HG02588 (cell line): ENCODE results near the gene RESF1.

Experiments
- ATAC-seq: cut with Tn5 transposase; IDR thresholded peaks from one replicate; pipeline ENCODE4 v1.9.1; 2021; ENCODE audit warnings: mild to moderate bottlenecking, moderate library complexity; ENCODE audit not compliant: unreplicated experiment

RESF1 gene

DNA sequence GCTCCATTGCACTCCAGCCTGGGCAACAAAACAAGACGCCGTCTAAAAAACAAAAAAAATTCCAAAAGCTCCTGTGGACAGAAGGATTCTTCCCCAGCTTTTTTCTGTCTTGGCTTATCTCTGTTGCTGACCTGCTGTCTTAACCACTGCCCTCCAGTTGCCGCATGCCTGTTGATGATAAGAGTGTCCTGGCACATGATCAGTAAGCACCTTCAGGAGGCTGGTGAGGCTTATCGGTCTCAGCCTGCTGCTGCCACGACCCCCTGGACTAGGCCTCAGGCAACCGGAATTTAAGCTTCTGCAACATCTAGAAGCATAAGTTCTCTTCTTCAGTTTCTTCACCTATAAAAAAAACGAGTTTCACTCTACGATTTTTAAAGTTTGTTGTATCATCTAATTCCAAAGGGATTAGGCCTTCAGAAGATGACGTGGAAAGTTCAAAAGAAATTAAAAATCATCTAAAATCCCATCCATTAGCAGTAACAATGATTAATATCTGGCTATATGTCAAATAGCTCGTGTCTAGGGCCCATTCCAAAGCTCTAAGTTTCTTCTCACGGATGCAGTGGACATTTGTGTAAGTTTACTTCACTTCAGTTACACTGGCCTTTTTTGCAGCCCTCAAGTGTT, 46.4 kb downstream of the RESF1 start:
- no peak for ATAC-seq
